GM10266 (cell line): ENCODE data around the gene CASP12.

Experiments
- DNase-seq: peaks from one replicate; pipeline ENCODE4 v3.0.0; 2012; ENCODE audit errors: extremely low spot score
- CTCF ChIP-seq: IDR thresholded peaks from 2 replicates; pipeline ENCODE4 v1.5.1; 2012; ENCODE audit warnings: mild to moderate bottlenecking, low read depth; ENCODE audit not compliant: control insufficient read depth, insufficient read depth; ENCODE audit errors: missing control alignments

The CASP12 gene

GRCh38 chr11:104908186-104908531 is 9.9 kb upstream of the CASP12 start:
- DNase-seq: no peak
- TF ChIP-seq CTCF: no peak

DNA sequence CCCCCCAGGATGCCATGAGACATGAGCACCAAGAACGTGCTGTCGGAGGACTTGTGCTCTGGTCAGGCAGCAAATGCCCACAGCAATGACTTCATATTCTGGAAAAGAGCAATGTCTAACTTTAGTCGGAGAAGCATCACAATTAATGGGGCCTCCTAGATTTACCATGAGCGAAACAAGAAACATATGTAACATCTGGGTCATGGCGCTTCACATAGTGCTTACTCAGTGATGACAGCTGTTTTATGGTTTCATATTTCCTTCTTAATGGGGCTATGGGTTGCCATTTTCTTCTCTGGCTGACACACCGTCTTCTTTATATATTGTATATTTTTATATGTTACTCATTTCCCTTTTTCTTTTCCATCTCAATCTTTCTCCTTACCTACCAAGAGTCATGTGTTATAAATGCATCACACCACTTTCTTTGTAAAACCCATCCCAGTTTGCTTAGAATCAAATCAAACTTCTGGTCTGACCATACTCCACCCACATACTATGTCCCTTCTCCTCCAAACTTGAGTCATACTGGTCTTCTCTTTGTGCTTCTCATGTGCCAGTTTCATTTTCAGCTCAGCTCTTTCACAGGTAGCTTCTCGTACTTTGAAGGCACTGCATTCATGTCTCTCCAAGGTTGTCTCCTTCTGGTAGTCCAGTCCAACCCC is 9.4 kb upstream of the CASP12 start:
- DNase-seq: no peak
- TF ChIP-seq CTCF: no peak

DNA sequence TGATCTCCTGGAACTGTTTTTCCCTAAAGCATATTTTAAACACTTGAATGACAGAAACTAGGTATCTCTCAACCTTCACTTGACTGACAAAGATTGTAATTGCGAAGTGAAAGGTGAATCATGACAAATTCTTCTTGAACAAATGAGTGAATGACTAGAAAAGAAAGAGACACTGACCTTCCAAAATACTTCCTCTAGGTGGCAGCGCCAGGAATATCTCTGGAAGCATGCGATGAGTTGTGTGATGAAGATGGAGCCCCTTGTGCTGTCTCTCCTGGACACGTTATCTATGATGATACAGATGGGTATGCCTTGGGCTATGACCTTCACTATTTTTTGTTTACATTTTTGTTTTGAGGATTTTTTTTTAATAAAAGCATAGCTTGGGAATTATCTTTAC is 7.0 kb upstream of the CASP12 start:
- no peak for DNase-seq
- TF ChIP-seq CTCF: no peak

DNA sequence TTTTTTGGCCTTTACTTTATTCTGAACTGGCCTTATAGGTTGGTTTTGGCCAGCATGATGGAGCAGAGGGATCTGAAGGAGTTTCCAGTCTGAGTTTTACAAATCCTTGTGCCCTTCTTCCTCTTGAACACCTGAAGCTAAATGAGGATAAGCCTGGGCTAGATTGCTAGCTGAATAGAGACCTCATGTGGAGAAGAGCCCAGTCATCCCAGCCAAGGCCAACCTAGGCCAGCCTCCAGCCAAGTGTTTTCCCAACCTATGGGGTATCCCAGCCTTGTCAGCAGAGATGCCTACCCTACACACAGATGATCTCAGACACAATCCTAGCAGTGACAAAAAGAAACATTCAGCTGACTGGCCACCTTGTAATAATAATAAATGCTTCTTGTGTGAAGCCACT is 966 bp upstream of the CASP12 start:
- no peak for DNase-seq
- no peak for TF ChIP-seq CTCF

GRCh38 chr11:104898685-104899013 is 389 bp upstream of the CASP12 start:
- TF ChIP-seq CTCF: no peak
- DNase-seq: no peak

GRCh38 chr11:104895634-104896033 is 2.6 kb downstream of the CASP12 start:
- no peak for DNase-seq
- no peak for TF ChIP-seq CTCF

- TF ChIP-seq CTCF: no peak
- no peak for DNase-seq
These were observed 4.4 kb downstream of the CASP12 start for GRCh38 chr11:104893876-104894275.
